H1 (cell line): ENCODE results near the gene CFAP54. TPM values are rescaled to one million over a fixed set of nuclear protein-coding genes. Genes with fewer than 3 reads are reported as not detected.

Source experiments
- CTCF ChIA-PET: fragments of 300-600 bp; sonication (Branson Sonifier 250); formaldehyde crosslinking; loops from one replicate; lab custom pipeline; 2021; ENCODE audit not compliant: partially characterized antibody; lab: Charles Lee
- POLR2A ChIA-PET: fragments of 300-600 bp; sonication (Branson Sonifier 250); formaldehyde crosslinking; loops from one replicate; lab custom pipeline; 2021; ENCODE audit warnings: inconsistent platforms; ENCODE audit not compliant: partially characterized antibody; lab: Charles Lee
- DNase-seq, 2 experiments: peaks; one replicate each; pipeline versions ENCODE4 v3.0.0 to v3.0.0-alpha.2; 2010 to 2022; ENCODE audit warnings: low spot score in 2 of 2, low read depth in 1 of 2, mixed read lengths in 1 of 2
- FAIRE-seq: peaks from 2 replicates; lab custom pipeline; 2011; peaks lifted over from hg19 to GRCh38; lab: Jason Lieb, UNC
- H2AFZ ChIP-seq: 2 replicates; pipeline ENCODE4 v1.8.1; 2012; ENCODE audit warnings: low read length, inconsistent platforms
- H2AK5ac ChIP-seq: 2 replicates; pipeline ENCODE4 v1.6.1; 2013; ENCODE audit warnings: low read depth, low read length
- H2BK120ac ChIP-seq: replicated peaks from 2 replicates; pipeline ENCODE3; 2013; ENCODE audit warnings: low read depth, low read length, inconsistent platforms
- H2BK12ac ChIP-seq: 2 replicates; pipeline ENCODE4 v1.6.1; 2013; ENCODE audit warnings: low read depth, low read length
- H2BK15ac ChIP-seq: 2 replicates; pipeline ENCODE4 v1.6.1; 2013; ENCODE audit warnings: low read length
- H2BK20ac ChIP-seq: 2 replicates; pipeline ENCODE4 v1.6.1; 2013; ENCODE audit warnings: low read length
- H2BK5ac ChIP-seq: 2 replicates; pipeline ENCODE4 v1.6.1; 2013; ENCODE audit warnings: low read depth, low read length
- H3K14ac ChIP-seq: 2 replicates; pipeline ENCODE4 v1.6.1; 2013; ENCODE audit warnings: inconsistent platforms; ENCODE audit not compliant: insufficient read length
- H3K18ac ChIP-seq: 2 replicates; pipeline ENCODE4 v1.6.1; 2013; ENCODE audit warnings: low read length; ENCODE audit errors: extremely low read depth
- H3K23ac ChIP-seq: 2 replicates; pipeline ENCODE4 v1.6.1; 2013; ENCODE audit warnings: inconsistent platforms; ENCODE audit not compliant: insufficient read length
- H3K23me2 ChIP-seq: 2 replicates; pipeline ENCODE4 v1.6.1; 2013; ENCODE audit warnings: low read depth, low read length
- H3K27ac ChIP-seq: 2 replicates; pipeline ENCODE4 v1.6.1; 2011; ENCODE audit warnings: low read depth, low read length, inconsistent platforms
- H3K27me3 ChIP-seq, 4 experiments: replicated peaks in 1 of 4; 1 replicate in 1 of 4; 2 replicates in 3 of 4; pipeline versions ENCODE4 v1.6.1 to v1.8.1; 2011 to 2013; ENCODE audit warnings: low read length in 3 of 4, mild to moderate bottlenecking in 3 of 4, inconsistent platforms in 2 of 4, mixed read lengths in 2 of 4, moderate library complexity in 1 of 4; ENCODE audit not compliant: control insufficient read depth in 3 of 4, insufficient read depth in 3 of 4; ENCODE audit errors: extremely low read depth in 1 of 4
- H3K36me3 ChIP-seq, 4 experiments: 2 replicates each; pipeline versions ENCODE4 v1.6.1 to v1.8.1; 2011 to 2013; ENCODE audit warnings: mild to moderate bottlenecking in 4 of 4, low read length in 3 of 4, moderate library complexity in 2 of 4, control low read depth in 1 of 4, inconsistent platforms in 1 of 4; ENCODE audit not compliant: insufficient read depth in 4 of 4, control insufficient read depth in 2 of 4
- H3K4ac ChIP-seq: replicated peaks from 2 replicates; pipeline ENCODE3; 2013; ENCODE audit warnings: low read length, low read depth, mixed read lengths, inconsistent platforms; ENCODE audit not compliant: insufficient read length
- H3K4me1 ChIP-seq, 4 experiments: replicated peaks in 1 of 4; 1 replicate in 1 of 4; 2 replicates in 3 of 4; pipeline versions ENCODE4 v1.6.1 to v1.8.1; 2011 to 2013; ENCODE audit warnings: low read length in 3 of 4, inconsistent platforms in 2 of 4, mixed read lengths in 1 of 4; ENCODE audit not compliant: insufficient read depth in 4 of 4, control insufficient read depth in 3 of 4
- H3K4me2 ChIP-seq, 2 experiments: 2 replicates each; pipeline versions ENCODE4 v1.6.1 to v1.8.1; 2011 to 2013; ENCODE audit warnings: low read depth in 2 of 2, low read length in 2 of 2, control low read depth in 1 of 2, inconsistent platforms in 1 of 2, mild to moderate bottlenecking in 1 of 2; ENCODE audit not compliant: insufficient read depth in 1 of 2
- H3K4me3 ChIP-seq, 4 experiments: fragments of 200-600, 300-600 bp in 1 of 4; sonication (generic), shearing (Covaris generic), sonication (Bioruptor Twin) in 1 of 4; 2 replicates each; pipeline versions ENCODE4 v1.5.1 to v1.8.1; 2011 to 2016; ENCODE audit warnings: low read length in 4 of 4, low read depth in 3 of 4, control low read depth in 2 of 4, inconsistent platforms in 2 of 4, mild to moderate bottlenecking in 2 of 4, mixed read lengths in 1 of 4, moderate library complexity in 1 of 4; ENCODE audit not compliant: insufficient read depth in 2 of 4; ENCODE audit errors: extremely low read depth in 1 of 4
- H3K56ac ChIP-seq: replicated peaks from 2 replicates; pipeline ENCODE3; 2013; ENCODE audit warnings: low read depth, mild to moderate bottlenecking, mixed read lengths, low read length, inconsistent platforms; ENCODE audit not compliant: insufficient read length
- H3K79me1 ChIP-seq: 2 replicates; pipeline ENCODE4 v1.6.1; 2013; ENCODE audit warnings: low read depth, low read length, control low read depth
- H3K79me2 ChIP-seq, 2 experiments: 2 replicates each; pipeline versions ENCODE4 v1.6.1 to v1.8.1; 2012 to 2013; ENCODE audit warnings: low read length in 2 of 2, mild to moderate bottlenecking in 2 of 2, inconsistent platforms in 1 of 2; ENCODE audit not compliant: insufficient read depth in 2 of 2, control insufficient read depth in 1 of 2
- H3K9ac ChIP-seq, 4 experiments: replicated peaks in 1 of 4; 1 replicate in 1 of 4; 2 replicates in 3 of 4; pipeline versions ENCODE4 v1.6.1 to v1.8.1; 2011 to 2013; ENCODE audit warnings: low read depth in 3 of 4, low read length in 3 of 4, control low read depth in 2 of 4, mild to moderate bottlenecking in 2 of 4, moderate library complexity in 2 of 4, inconsistent platforms in 1 of 4; ENCODE audit errors: extremely low read depth in 1 of 4
- H3K9me3 ChIP-seq, 2 experiments: 2 replicates each; pipeline versions ENCODE4 v1.6.1 to v1.8.1; 2012 to 2013; ENCODE audit warnings: mild to moderate bottlenecking in 2 of 2, moderate library complexity in 2 of 2, control low read depth in 1 of 2, inconsistent platforms in 1 of 2, low read depth in 1 of 2, low read length in 1 of 2, mixed read lengths in 1 of 2; ENCODE audit not compliant: insufficient read depth in 2 of 2
- H4K20me1 ChIP-seq, 2 experiments: replicated peaks in 1 of 2; 2 replicates each; pipeline versions ENCODE3 to v1.8.1; 2011 to 2013; ENCODE audit warnings: inconsistent platforms in 2 of 2, low read length in 2 of 2, mild to moderate bottlenecking in 1 of 2; ENCODE audit not compliant: insufficient read depth in 2 of 2, control insufficient read depth in 1 of 2
- H4K5ac ChIP-seq: 2 replicates; pipeline ENCODE4 v1.6.1; 2013; ENCODE audit warnings: low read length, low read depth, mixed read lengths, inconsistent platforms; ENCODE audit not compliant: insufficient read length
- H4K8ac ChIP-seq: 2 replicates; pipeline ENCODE4 v1.8.0; 2013; ENCODE audit warnings: mild to moderate bottlenecking, moderate library complexity, low read length, inconsistent platforms; ENCODE audit not compliant: insufficient read depth; ENCODE audit errors: extremely low read depth
- H4K91ac ChIP-seq: replicated peaks from 2 replicates; pipeline ENCODE3; 2013; ENCODE audit warnings: low read length, mixed read lengths, inconsistent platforms; ENCODE audit not compliant: insufficient read length
- ATF3 ChIP-seq: IDR thresholded peaks from 2 replicates; pipeline ENCODE4 v1.6.1; 2011; ENCODE audit warnings: low read depth, mild to moderate bottlenecking, low read length; ENCODE audit not compliant: insufficient read depth
- BCL11A ChIP-seq, 2 experiments: IDR thresholded peaks; one replicate each; pipeline ENCODE4 v1.6.1; 2011; ENCODE audit warnings: low read depth in 2 of 2, low read length in 2 of 2, mild to moderate bottlenecking in 2 of 2
- CBX8 ChIP-seq: fragments of 300-800, 300-1000 bp; sonication (generic); IDR thresholded peaks from 2 replicates; pipeline ENCODE4 v1.7.1; 2016; ENCODE audit warnings: low read depth, low read length, borderline replicate concordance
- CHD1 ChIP-seq: IDR thresholded peaks from 2 replicates; pipeline ENCODE4 v1.6.1; 2012; ENCODE audit warnings: low read depth, low read length, improper control_type of control experiment
- EZH2 ChIP-seq: fragments of 200-600 bp; sonication (generic); IDR thresholded peaks from 2 replicates; pipeline ENCODE4 v1.7.1; 2012; ENCODE audit warnings: low read depth, mild to moderate bottlenecking, moderate library complexity, low read length, inconsistent platforms; ENCODE audit not compliant: severe bottlenecking
- FOSL1 ChIP-seq: IDR thresholded peaks from 2 replicates; pipeline ENCODE4 v1.6.1; 2011; ENCODE audit warnings: mild to moderate bottlenecking, low read depth, low read length, moderate library complexity; ENCODE audit not compliant: insufficient read depth
- GTF2F1 ChIP-seq: IDR thresholded peaks from 2 replicates; pipeline ENCODE4 v1.6.1; 2012; ENCODE audit warnings: low read depth, low read length, improper control_type of control experiment, borderline replicate concordance
- KDM4A ChIP-seq: IDR thresholded peaks from one replicate; pipeline ENCODE4 v1.7.1; 2012; ENCODE audit warnings: low read depth, mild to moderate bottlenecking, moderate library complexity, low read length, inconsistent platforms; ENCODE audit not compliant: severe bottlenecking
- NANOG ChIP-seq: IDR thresholded peaks from 2 replicates; pipeline ENCODE4 v1.6.1; 2011; ENCODE audit warnings: low read length, low read depth, mild to moderate bottlenecking, inconsistent platforms; ENCODE audit not compliant: insufficient read depth, poor library complexity, severe bottlenecking
- SRF ChIP-seq: IDR thresholded peaks from 2 replicates; pipeline ENCODE4 v1.6.1; 2011; ENCODE audit warnings: mild to moderate bottlenecking, low read depth, low read length, moderate library complexity
- SUZ12 ChIP-seq: fragments of 200-600 bp; sonication (generic); IDR thresholded peaks from 2 replicates; pipeline ENCODE4 v1.6.1; 2012; ENCODE audit warnings: mild to moderate bottlenecking, inconsistent platforms, low read length, moderate library complexity, mixed read lengths
- TAF1 ChIP-seq: IDR thresholded peaks from 2 replicates; pipeline ENCODE4 v1.6.1; 2011; ENCODE audit warnings: mild to moderate bottlenecking, low read depth, low read length
- USF2 ChIP-seq: IDR thresholded peaks from 2 replicates; pipeline ENCODE4 v1.6.1; 2011; ENCODE audit warnings: low read length, improper control_type of control experiment
- WGBS, 2 experiments: shearing (Covaris generic) in 1 of 2; methylation state at CpG; one replicate each; pipeline versions ENCODE4 v1.1.6 to v1.1.7; 2013 to 2015; ENCODE audit warnings: low lambda C conversion rate in 2 of 2, mixed read lengths in 2 of 2, inconsistent platforms in 1 of 2, low coverage in 1 of 2, missing lambda C conversion rate in 1 of 2; ENCODE audit not compliant: insufficient replicate concordance in 2 of 2, insufficient coverage in 1 of 2, insufficient read length in 1 of 2; ENCODE audit errors: extremely low coverage in 1 of 2, missing lambda C conversion rate in 1 of 2; 5-methylcytosine and 5-hydroxymethylcytosine counted together
- polyA plus RNA-seq, 7 experiments: library from polyadenylated mRNA; depleted of rRNA in 3 of 7; stranded (reverse) in 5 of 7; unstranded in 2 of 7; fragments of >200 nt in 5 of 7; fragments of 200-250 nt in 2 of 7; gene quantifications; 1 replicate in 5 of 7; 2 replicates in 1 of 7; 4 replicates in 1 of 7; pipeline versions ENCODE4 v1.2.1 to v1.2.3, GENCODE V29; 2011 to 2013; ENCODE audit warnings: missing spikeins in 2 of 7, mixed read lengths in 2 of 7
- total RNA-seq: library from RNA; stranded (reverse); fragmentation: NEBNext Ultra II Directional; extraction: Animal tissue kit (Norgen Biotek cat#: 25700); gene quantifications from 2 replicates; pipeline ENCODE4 v1.2.1, GENCODE V29; 2021

The CFAP54 gene
- total and polyA plus RNA-seq, 2 of the 8 experiments (the other 6 are each of a cell fraction or from before 2014, with no cell fraction given), result 0.17 to 0.33 TPM

- no peaks in the 10 kb centered on the region for H3K79me1 ChIP-seq
- no peaks in the 10 kb centered on the region for H4K20me1 ChIP-seq
- no peak overlapping the region for H2BK120ac ChIP-seq
- H2BK12ac ChIP-seq, result no peak overlapping the region
- H4K91ac ChIP-seq, result no peak overlapping the region
- DNase-seq (no peak), FAIRE-seq (no peak)
- no peak overlapping the region for H3K4me2 ChIP-seq
- H3K36me3 ChIP-seq, result no peaks in the 10 kb centered on the region
- no peaks in the 10 kb centered on the region for H3K79me2 ChIP-seq
- H3K56ac ChIP-seq, result no peak overlapping the region
- ChIA-PET CTCF (no interaction called here), POLR2A (no interaction called here)
- H3K4ac ChIP-seq, result no peak overlapping the region
- no peak overlapping the region for H4K8ac ChIP-seq
- H3K23me2 ChIP-seq, result no peaks in the 10 kb centered on the region
- no peaks in the 10 kb centered on the region; a peak in 1 of 4 replicates for H3K9me3 ChIP-seq
- H2BK15ac ChIP-seq, result no peak overlapping the region
- no peak overlapping the region for H3K9ac ChIP-seq
- H2BK5ac ChIP-seq, result no peak overlapping the region
- H4K5ac ChIP-seq, result no peak overlapping the region
- WGBS, 2 experiments, result 88% methylated on average over 3 of the region's 3 CpGs; no CpG with 5 or more reads in 1 of the 2 experiments
- no peak overlapping the region for H3K23ac ChIP-seq
- no peak overlapping the region for H2BK20ac ChIP-seq
- H3K4me1 ChIP-seq, result no peaks in the 10 kb centered on the region
- H3K18ac ChIP-seq, result no peak overlapping the region
- no peaks in the 10 kb centered on the region for H3K27me3 ChIP-seq
- no peak overlapping the region for H3K4me3 ChIP-seq
- H2AFZ ChIP-seq, result no peak overlapping the region
- no peak overlapping the region for H3K14ac ChIP-seq
- no peak overlapping the region for H2AK5ac ChIP-seq
- H3K27ac ChIP-seq, result no peak overlapping the region
- no peak for TF ChIP-seq USF2
- no peak for TF ChIP-seq SUZ12
- no peak for TF ChIP-seq KDM4A
- TF ChIP-seq ATF3, result no peak
- no peak for TF ChIP-seq GTF2F1
- no peak for TF ChIP-seq CHD1
- no peak for TF ChIP-seq NANOG
- TF ChIP-seq TAF1, result no peak
- TF ChIP-seq FOSL1, result no peak
- TF ChIP-seq BCL11A (IDR thresholded peaks at IDR 0.05; ENCODE audit: low read depth in 2 of 2, low read length in 2 of 2), result no peak
- TF ChIP-seq CBX8, result no peak
- no peak for TF ChIP-seq SRF
- TF ChIP-seq EZH2, result no peak
Observed at GRCh38 chr12:96829354-96829753, 340.0 kb downstream of the CFAP54 start.
